GM12878 (cell line): ENCODE data around the gene BORCS8. TPM values are rescaled to one million over a fixed set of nuclear protein-coding genes. Genes with fewer than 3 reads are reported as not detected.
A peak's percentile ranks its signal among the peaks of the same experiment; 100 is the strongest.

Experiments
- ATAC-seq: fragments of 200-7000 bp; cut with Tn5 transposase; 3 replicates; pipeline ENCODE4 v1.9.1; 2020; ENCODE audit warnings: mild to moderate bottlenecking, moderate library complexity
- BruUV-seq: library from RNA; stranded (reverse); fragments of 400-500 nt; replicated peaks from 2 replicates; lab custom pipeline; 2021; lab: Mats Ljungman, UMichigan
- CTCF ChIA-PET: fragments of 300-600 bp; sonication (Branson Sonifier 250); formaldehyde crosslinking; extraction: SDS; loops from one replicate; lab custom pipeline; 2021; ENCODE audit warnings: inconsistent platforms; lab: Yijun Ruan, JAX
- POLR2A ChIA-PET: fragments of 350-600 bp; formaldehyde crosslinking; extraction: SDS; loops from one replicate; lab custom pipeline; 2021; ENCODE audit warnings: inconsistent platforms; lab: Charles Lee
- RAD21 ChIA-PET: fragments of 300-600 bp; sonication (Branson Sonifier 250); formaldehyde crosslinking; loops from one replicate; lab custom pipeline; 2023; ENCODE audit warnings: antibody characterized with exemption; ENCODE audit not compliant: unreplicated experiment; lab: Charles Lee
- SMC1A ChIA-PET: fragments of 300-600 bp; sonication (Branson Sonifier 250); formaldehyde crosslinking; loops from one replicate; lab custom pipeline; 2023; ENCODE audit not compliant: unreplicated experiment, uncharacterized antibody; lab: Charles Lee
- DNase-seq: peaks from one replicate; pipeline ENCODE4 v3.0.0-alpha.2; 2011; ENCODE audit warnings: low read depth, low spot score
- FAIRE-seq: peaks from 3 replicates; lab custom pipeline; 2011; peaks lifted over from hg19 to GRCh38; lab: Jason Lieb, UNC
- H2AFZ ChIP-seq: 2 replicates; pipeline ENCODE4 v1.6.0; 2011; ENCODE audit warnings: low read depth, low read length, control low read depth; ENCODE audit not compliant: control insufficient read depth
- H3K27ac ChIP-seq: 2 replicates; pipeline ENCODE4 v1.5.1; 2011; ENCODE audit warnings: control low read depth; ENCODE audit not compliant: control insufficient read depth, insufficient read depth
- H3K27me3 ChIP-seq, 2 experiments: replicated peaks in 1 of 2; 2 replicates each; pipeline versions ENCODE4 v1.6.0 to v1.6.1; 2011; ENCODE audit warnings: low read length in 1 of 2; ENCODE audit not compliant: control insufficient read depth in 2 of 2, insufficient read depth in 2 of 2
- H3K36me3 ChIP-seq, 2 experiments: 2 replicates each; pipeline ENCODE4 v1.5.1; 2011; ENCODE audit warnings: low read length in 1 of 2; ENCODE audit not compliant: control insufficient read depth in 2 of 2, insufficient read depth in 2 of 2
- H3K4me1 ChIP-seq: 2 replicates; pipeline ENCODE4 v1.6.1; 2011; ENCODE audit warnings: mild to moderate bottlenecking, low read length, moderate library complexity, mixed read lengths; ENCODE audit not compliant: control insufficient read depth, insufficient read depth
- H3K4me2 ChIP-seq: 2 replicates; pipeline ENCODE4 v1.6.0; 2011; ENCODE audit warnings: control low read depth; ENCODE audit not compliant: control insufficient read depth, insufficient read depth
- H3K4me3 ChIP-seq: fragments of 200-600 bp; sonication (generic); 2 replicates; pipeline ENCODE4 v1.5.1; 2016
- H3K79me2 ChIP-seq: 2 replicates; pipeline ENCODE4 v1.6.0; 2011; ENCODE audit warnings: low read length; ENCODE audit not compliant: control insufficient read depth, insufficient read depth
- H3K9ac ChIP-seq: 2 replicates; pipeline ENCODE4 v1.8.0; 2011; ENCODE audit warnings: low read length, control low read depth, mixed read lengths; ENCODE audit not compliant: control insufficient read depth, insufficient read depth
- H3K9me3 ChIP-seq: replicated peaks from 3 replicates; pipeline ENCODE4 v1.5.1; 2011; ENCODE audit warnings: mild to moderate bottlenecking, low read length; ENCODE audit not compliant: control insufficient read depth, insufficient read depth
- H4K20me1 ChIP-seq: 2 replicates; pipeline ENCODE4 v1.6.0; 2011; ENCODE audit not compliant: control insufficient read depth, insufficient read depth
- ATF3 ChIP-seq: IDR thresholded peaks from 2 replicates; pipeline ENCODE4 v1.6.1; 2011; ENCODE audit warnings: low read depth, mild to moderate bottlenecking, low read length, moderate library complexity, borderline replicate concordance; ENCODE audit errors: extremely low read depth
- E2F8 ChIP-seq: fragments of 450-650 bp; IDR thresholded peaks from 2 replicates; pipeline ENCODE4 v1.6.1; 2018; ENCODE audit warnings: mild to moderate bottlenecking, low read depth, moderate library complexity; ENCODE audit not compliant: partially characterized antibody
- HDGF ChIP-seq: fragments of 450-650 bp; IDR thresholded peaks from 2 replicates; pipeline ENCODE4 v1.6.1; 2016; ENCODE audit warnings: antibody characterized with exemption
- JUNB ChIP-seq: IDR thresholded peaks from 2 replicates; pipeline ENCODE4 v1.6.1; 2016; ENCODE audit warnings: antibody characterized with exemption, mild to moderate bottlenecking
- PAX8 ChIP-seq: fragments of 450-650 bp; IDR thresholded peaks from 2 replicates; pipeline ENCODE4 v1.6.1; 2017; ENCODE audit warnings: mild to moderate bottlenecking, moderate library complexity
- POU2F2 ChIP-seq: IDR thresholded peaks from 3 replicates; pipeline ENCODE4 v1.6.1; 2011; ENCODE audit warnings: low read depth, mild to moderate bottlenecking, low read length, borderline replicate concordance
- REST ChIP-seq: IDR thresholded peaks from 2 replicates; pipeline ENCODE4 v1.6.1; 2012; ENCODE audit warnings: mild to moderate bottlenecking, low read depth, low read length
- RFX5 ChIP-seq: IDR thresholded peaks from 2 replicates; pipeline ENCODE4 v1.6.1; 2011; ENCODE audit warnings: low read depth, low read length, improper control_type of control experiment
- SMC3 ChIP-seq: IDR thresholded peaks from 2 replicates; pipeline ENCODE4 v1.6.1; 2011; ENCODE audit warnings: low read length, improper control_type of control experiment, borderline replicate concordance
- USF2 ChIP-seq: IDR thresholded peaks from 2 replicates; pipeline ENCODE4 v1.6.1; 2011; ENCODE audit warnings: low read depth, low read length, improper control_type of control experiment, borderline replicate concordance
- ZNF622 ChIP-seq: fragments of 450-650 bp; IDR thresholded peaks from 2 replicates; pipeline ENCODE4 v1.6.1; 2017; ENCODE audit warnings: mild to moderate bottlenecking, inconsistent platforms
- WGBS: methylation state at CpG from one replicate; pipeline ENCODE4 v1.1.6; 2016; ENCODE audit warnings: low lambda C conversion rate; ENCODE audit not compliant: insufficient replicate concordance, insufficient coverage; ENCODE audit errors: missing lambda C conversion rate; 5-methylcytosine and 5-hydroxymethylcytosine counted together
- in situ Hi-C: fragments of 300-500 bp; cut with MboI; formaldehyde crosslinking; loops from 9 replicates; pipeline ENCODE4 v1.14.3; 2018; ENCODE audit warnings: mixed read lengths
- intact Hi-C: fragments of 100-400 bp; cut with micrococcal nuclease; formaldehyde crosslinking; loops from one replicate; pipeline ENCODE4 v1.14.2; 2022; ENCODE audit not compliant: unreplicated experiment
- polyA plus RNA-seq, 11 experiments: library from polyadenylated mRNA; depleted of rRNA in 4 of 11; unstranded in 6 of 11; stranded (reverse) in 5 of 11; fragments of >200 nt; fragmentation: Nextera tagmentation in 4 of 11; fragmentation: Illumina TruSeq in 1 of 11; extraction: Ambion mirVana in 4 of 11; extraction: Trizol in 1 of 11; gene quantifications; 1 replicate in 1 of 11; 2 replicates in 10 of 11; pipeline versions ENCODE4 v1.2.1 to v1.2.3, GENCODE V29; 2011 to 2016; ENCODE audit warnings: inconsistent platforms in 2 of 11, missing spikeins in 2 of 11, low read depth in 1 of 11
- total RNA-seq, 4 experiments: library from RNA; depleted of rRNA in 3 of 4; stranded (reverse); fragments of >200 nt in 3 of 4; fragmentation: Illumina TruSeq in 1 of 4; extraction: Trizol in 1 of 4; gene quantifications; 2 replicates each; pipeline versions ENCODE4 v1.2.1 to v1.2.3, GENCODE V29; 2013 to 2021

Gene BORCS8
- total and polyA plus RNA-seq, 10 of the 15 experiments (the other 5 are each of a cell fraction or from before 2014, with no cell fraction given), result 3.7 to 40.3 (median 23.4) TPM

GRCh38 chr19:19152668-19153384 lies 39.1 kb downstream of the BORCS8 start:
- H3K4me3 ChIP-seq, result no peak overlapping the region
- ChIA-PET RAD21 (interaction anchor here (0.6 to 17.5 kb wide), 2 partner anchors 9 to 20 kb away, joined by 4 to 394 read pairs; partner anchors contain the start of gene MEF2B), SMC1A (interaction anchor here (2.1 to 7.4 kb wide), 5 partner anchors 8 to 22 kb away, joined by 8 to 83 read pairs (median 13); partner anchors contain the start of gene MEF2B), CTCF (interaction anchor here (1.0 to 11.3 kb wide), 3 partner anchors 9 to 22 kb away, joined by 3 to 135 read pairs (median 6); no protein-coding TSS in a partner anchor), POLR2A (interaction anchor here (0.6 to 2.0 kb wide), 3 partner anchors 10 to 19 kb away, joined by 3 to 7 read pairs (median 3); partner anchors contain the start of gene MEF2B)
- ATAC-seq (no peak), DNase-seq (no peak), FAIRE-seq (no peak)
- no peaks in the 10 kb centered on the region for H4K20me1 ChIP-seq
- in situ Hi-C loops (no loop called here), intact Hi-C loops (no loop called here)
- peaks cover 2% of the 10 kb centered on the region for H3K79me2 ChIP-seq
- no peak overlapping the region for H2AFZ ChIP-seq
- no peak overlapping the region for H3K9ac ChIP-seq
- H3K27ac ChIP-seq, result peak overlapping the region; percentile 25; the same call in 1 of the 2 replicates
- no peaks in the 10 kb centered on the region; the same call in 2 of the 3 replicates for H3K9me3 ChIP-seq
- peaks cover 43% of the 10 kb centered on the region for H3K4me1 ChIP-seq
- TF ChIP-seq PAX8, result no peak
- no peak for TF ChIP-seq RFX5
- TF ChIP-seq USF2, result no peak
- TF ChIP-seq SMC3, result no peak
- TF ChIP-seq ATF3, result no peak
- TF ChIP-seq E2F8, result no peak
- no peak for TF ChIP-seq ZNF622
- TF ChIP-seq HDGF, result no peak
- TF ChIP-seq POU2F2, result no peak
- TF ChIP-seq REST, result no peak
- no peak for TF ChIP-seq JUNB
- peaks cover 0 to 3% of the 10 kb centered on the region in 2 experiments; a peak in 1 of 4 replicates for H3K36me3 ChIP-seq
- BruUV-seq, result no TSS peak
- WGBS, result 44% methylated on average over 13 of the region's 13 CpGs
- H3K27me3 ChIP-seq, result no peaks in the 10 kb centered on the region
- H3K4me2 ChIP-seq, result no peak overlapping the region
